GM12875 (cell line): Measurements from ENCODE around the gene SCCPDH.

Source experiments
- H3K4me3 ChIP-seq: one replicate; pipeline ENCODE4 v1.5.1; 2011; ENCODE audit warnings: low read depth, low read length, control low read depth
- CTCF ChIP-seq: IDR thresholded peaks from 2 replicates; pipeline ENCODE4 v1.5.1; 2011; ENCODE audit warnings: low read depth, mild to moderate bottlenecking, control low read depth, inconsistent platforms, low read length, moderate library complexity, borderline replicate concordance; ENCODE audit not compliant: insufficient read depth

Gene SCCPDH

GRCh38 chr1:246695136-246695535 lies 29.1 kb upstream of the SCCPDH start:
- no peak overlapping the region for H3K4me3 ChIP-seq
- TF ChIP-seq CTCF, result no peak

DNA sequence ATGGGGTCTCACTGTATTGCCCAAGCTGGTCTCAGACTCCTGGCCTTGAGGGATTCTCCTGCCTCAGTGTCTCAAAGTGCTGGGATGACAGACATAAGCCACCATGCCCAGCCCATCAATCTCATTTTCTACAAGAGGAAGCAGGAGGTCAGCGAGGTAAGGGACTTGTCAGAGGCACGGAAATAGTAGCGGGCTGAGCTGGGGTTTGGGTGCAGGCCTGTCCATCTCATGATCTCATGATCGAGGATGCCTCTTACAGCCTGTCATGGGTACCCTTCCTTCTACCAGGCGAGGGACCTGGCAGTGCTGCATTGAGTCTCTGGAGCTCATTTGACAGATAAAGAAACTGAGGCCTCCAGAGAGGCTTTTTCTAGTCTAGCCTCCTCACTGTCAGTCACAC lies 28.5 kb upstream of the SCCPDH start:
- TF ChIP-seq CTCF, result no peak
- H3K4me3 ChIP-seq, result no peak overlapping the region

DNA sequence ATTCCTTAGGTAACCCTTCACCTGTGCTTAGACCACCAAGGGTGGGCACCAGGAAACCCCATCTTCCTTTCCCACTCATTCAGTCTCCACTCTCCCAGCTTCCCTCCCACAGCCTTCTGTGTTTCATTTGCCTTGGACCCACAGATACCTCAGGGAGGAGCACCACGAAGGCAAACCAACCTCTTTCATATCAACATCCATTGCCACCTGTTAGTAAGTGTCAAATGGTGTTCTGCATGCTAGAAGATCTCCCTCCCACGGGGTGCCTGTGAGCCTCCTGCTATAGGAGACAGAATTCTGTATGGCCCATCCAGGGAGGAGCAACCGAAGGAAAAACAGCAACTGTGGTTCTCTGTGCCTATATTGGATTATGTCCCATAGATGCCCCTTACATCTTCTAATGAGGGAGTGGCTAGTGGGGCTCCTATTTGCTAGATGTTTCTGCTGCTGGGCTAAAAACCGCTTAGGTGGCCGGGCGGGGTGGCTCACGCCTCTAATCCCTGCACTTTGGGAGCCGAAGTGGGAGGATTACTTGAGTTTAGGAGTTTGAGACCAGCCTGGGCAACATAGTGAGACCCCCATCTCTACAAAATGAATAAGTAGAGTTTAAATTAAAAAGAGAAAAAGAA lies 25.6 kb upstream of the SCCPDH start:
- TF ChIP-seq CTCF, result no peak
- no peak overlapping the region for H3K4me3 ChIP-seq

DNA sequence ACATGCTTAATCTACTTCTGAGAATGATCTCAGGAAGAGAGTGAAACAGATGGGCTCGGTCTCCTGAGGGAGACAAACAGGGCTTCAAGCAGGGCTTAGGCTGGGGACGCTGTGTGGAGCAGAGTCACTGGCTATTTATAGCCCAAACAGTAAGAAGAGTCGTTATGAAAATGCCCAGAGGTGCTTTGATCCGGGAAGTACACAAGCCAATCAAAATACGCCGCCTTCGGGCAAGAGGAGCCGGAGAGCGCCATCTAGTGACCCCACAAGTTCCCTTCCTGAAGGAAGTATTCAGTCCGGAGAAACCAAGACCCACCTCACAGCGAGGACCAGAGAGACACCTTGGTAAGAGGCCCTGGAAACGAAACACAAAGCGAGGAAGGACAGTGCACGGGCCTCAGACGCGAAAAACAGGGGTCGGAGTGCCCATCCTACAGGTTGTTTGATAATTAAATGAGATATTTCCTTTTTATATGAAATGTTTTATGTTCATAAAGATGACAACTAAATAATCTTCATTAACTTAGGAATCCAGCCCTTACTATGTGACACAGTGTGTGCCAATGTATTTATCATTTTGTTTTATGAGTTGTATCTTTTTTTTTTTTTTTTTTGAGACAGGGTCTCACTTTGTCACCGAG lies 25.0 kb upstream of the SCCPDH start:
- H3K4me3 ChIP-seq, result no peak overlapping the region
- peak; percentile 71 for TF ChIP-seq CTCF

- no peak for TF ChIP-seq CTCF
These were observed 20.6 kb upstream of the SCCPDH start for GRCh38 chr1:246703581-246703980.

DNA sequence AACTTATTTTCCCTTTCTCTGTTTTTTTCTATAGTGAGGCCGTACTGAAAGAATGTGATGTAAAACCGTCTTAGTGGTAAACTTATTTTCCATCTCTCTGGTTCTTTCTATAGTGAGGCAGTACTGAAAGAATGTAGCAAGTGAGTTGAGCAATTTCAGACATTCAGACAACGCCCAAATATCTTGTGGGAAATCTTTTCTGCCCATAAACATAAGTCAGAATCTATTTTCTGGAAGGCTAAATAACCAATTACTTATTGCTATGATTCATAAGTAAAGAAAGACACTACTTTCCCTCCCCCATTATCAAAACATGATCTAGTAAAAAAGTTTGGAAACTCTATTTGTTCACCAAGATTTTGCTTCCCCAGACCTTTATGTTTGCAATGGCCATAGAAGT lies 18.8 kb upstream of the SCCPDH start:
- no peak for TF ChIP-seq CTCF
- no peak overlapping the region for H3K4me3 ChIP-seq

More at GRCh38 chr1:246703581-246703980, 20.6 kb upstream of the SCCPDH start:
- no peak overlapping the region for H3K4me3 ChIP-seq

DNA sequence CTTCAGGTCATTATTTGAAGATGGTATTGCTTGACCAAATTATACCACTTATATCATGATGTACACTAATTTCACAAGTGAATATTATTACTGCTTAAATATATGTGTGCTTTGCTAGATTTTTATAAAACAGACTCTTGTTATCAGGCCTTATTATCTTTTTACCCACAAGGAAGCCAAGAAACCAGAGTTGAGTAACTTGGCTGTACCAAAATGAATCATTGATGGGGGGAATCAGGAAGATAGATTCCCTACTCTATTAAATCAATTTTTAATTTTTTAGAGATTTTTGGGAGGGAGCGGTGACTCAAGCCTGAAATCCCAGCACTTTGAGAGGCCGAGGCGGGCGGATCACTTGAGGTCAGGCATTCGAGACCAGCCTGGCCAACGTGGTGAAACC lies 16.0 kb upstream of the SCCPDH start:
- TF ChIP-seq CTCF, result no peak

More for the DNA sequence above, 16.0 kb upstream of the SCCPDH start:
- no peak overlapping the region for H3K4me3 ChIP-seq
